H1 (cell line): ENCODE results near the gene ECEL1. TPM values are rescaled to one million over a fixed set of nuclear protein-coding genes. Genes with fewer than 3 reads are reported as not detected.

Experiments
- CTCF ChIA-PET: fragments of 300-600 bp; sonication (Branson Sonifier 250); formaldehyde crosslinking; loops from one replicate; lab custom pipeline; 2021; ENCODE audit not compliant: partially characterized antibody; lab: Charles Lee
- POLR2A ChIA-PET: fragments of 300-600 bp; sonication (Branson Sonifier 250); formaldehyde crosslinking; loops from one replicate; lab custom pipeline; 2021; ENCODE audit warnings: inconsistent platforms; ENCODE audit not compliant: partially characterized antibody; lab: Charles Lee
- DNase-seq, 2 experiments: peaks; one replicate each; pipeline versions ENCODE4 v3.0.0 to v3.0.0-alpha.2; 2010 to 2022; ENCODE audit warnings: low spot score in 2 of 2, low read depth in 1 of 2, mixed read lengths in 1 of 2
- FAIRE-seq: peaks from 2 replicates; lab custom pipeline; 2011; peaks lifted over from hg19 to GRCh38; lab: Jason Lieb, UNC
- H2AFZ ChIP-seq: 2 replicates; pipeline ENCODE4 v1.8.1; 2012; ENCODE audit warnings: low read length, inconsistent platforms
- H2AK5ac ChIP-seq: 2 replicates; pipeline ENCODE4 v1.6.1; 2013; ENCODE audit warnings: low read depth, low read length
- H2BK120ac ChIP-seq: replicated peaks from 2 replicates; pipeline ENCODE3; 2013; ENCODE audit warnings: low read depth, low read length, inconsistent platforms
- H2BK12ac ChIP-seq: 2 replicates; pipeline ENCODE4 v1.6.1; 2013; ENCODE audit warnings: low read depth, low read length
- H2BK15ac ChIP-seq: 2 replicates; pipeline ENCODE4 v1.6.1; 2013; ENCODE audit warnings: low read length
- H2BK20ac ChIP-seq: 2 replicates; pipeline ENCODE4 v1.6.1; 2013; ENCODE audit warnings: low read length
- H2BK5ac ChIP-seq: 2 replicates; pipeline ENCODE4 v1.6.1; 2013; ENCODE audit warnings: low read depth, low read length
- H3K14ac ChIP-seq: 2 replicates; pipeline ENCODE4 v1.6.1; 2013; ENCODE audit warnings: inconsistent platforms; ENCODE audit not compliant: insufficient read length
- H3K18ac ChIP-seq: 2 replicates; pipeline ENCODE4 v1.6.1; 2013; ENCODE audit warnings: low read length; ENCODE audit errors: extremely low read depth
- H3K23ac ChIP-seq: 2 replicates; pipeline ENCODE4 v1.6.1; 2013; ENCODE audit warnings: inconsistent platforms; ENCODE audit not compliant: insufficient read length
- H3K23me2 ChIP-seq: 2 replicates; pipeline ENCODE4 v1.6.1; 2013; ENCODE audit warnings: low read depth, low read length
- H3K27ac ChIP-seq: 2 replicates; pipeline ENCODE4 v1.6.1; 2011; ENCODE audit warnings: low read depth, low read length, inconsistent platforms
- H3K27me3 ChIP-seq, 4 experiments: replicated peaks in 1 of 4; 1 replicate in 1 of 4; 2 replicates in 3 of 4; pipeline versions ENCODE4 v1.6.1 to v1.8.1; 2011 to 2013; ENCODE audit warnings: low read length in 3 of 4, mild to moderate bottlenecking in 3 of 4, inconsistent platforms in 2 of 4, mixed read lengths in 2 of 4, moderate library complexity in 1 of 4; ENCODE audit not compliant: control insufficient read depth in 3 of 4, insufficient read depth in 3 of 4; ENCODE audit errors: extremely low read depth in 1 of 4
- H3K36me3 ChIP-seq, 4 experiments: 2 replicates each; pipeline versions ENCODE4 v1.6.1 to v1.8.1; 2011 to 2013; ENCODE audit warnings: mild to moderate bottlenecking in 4 of 4, low read length in 3 of 4, moderate library complexity in 2 of 4, control low read depth in 1 of 4, inconsistent platforms in 1 of 4; ENCODE audit not compliant: insufficient read depth in 4 of 4, control insufficient read depth in 2 of 4
- H3K4ac ChIP-seq: replicated peaks from 2 replicates; pipeline ENCODE3; 2013; ENCODE audit warnings: low read length, low read depth, mixed read lengths, inconsistent platforms; ENCODE audit not compliant: insufficient read length
- H3K4me1 ChIP-seq, 4 experiments: replicated peaks in 1 of 4; 1 replicate in 1 of 4; 2 replicates in 3 of 4; pipeline versions ENCODE4 v1.6.1 to v1.8.1; 2011 to 2013; ENCODE audit warnings: low read length in 3 of 4, inconsistent platforms in 2 of 4, mixed read lengths in 1 of 4; ENCODE audit not compliant: insufficient read depth in 4 of 4, control insufficient read depth in 3 of 4
- H3K4me2 ChIP-seq, 2 experiments: 2 replicates each; pipeline versions ENCODE4 v1.6.1 to v1.8.1; 2011 to 2013; ENCODE audit warnings: low read depth in 2 of 2, low read length in 2 of 2, control low read depth in 1 of 2, inconsistent platforms in 1 of 2, mild to moderate bottlenecking in 1 of 2; ENCODE audit not compliant: insufficient read depth in 1 of 2
- H3K4me3 ChIP-seq, 4 experiments: fragments of 200-600, 300-600 bp in 1 of 4; sonication (generic), shearing (Covaris generic), sonication (Bioruptor Twin) in 1 of 4; 2 replicates each; pipeline versions ENCODE4 v1.5.1 to v1.8.1; 2011 to 2016; ENCODE audit warnings: low read length in 4 of 4, low read depth in 3 of 4, control low read depth in 2 of 4, inconsistent platforms in 2 of 4, mild to moderate bottlenecking in 2 of 4, mixed read lengths in 1 of 4, moderate library complexity in 1 of 4; ENCODE audit not compliant: insufficient read depth in 2 of 4; ENCODE audit errors: extremely low read depth in 1 of 4
- H3K56ac ChIP-seq: replicated peaks from 2 replicates; pipeline ENCODE3; 2013; ENCODE audit warnings: low read depth, mild to moderate bottlenecking, mixed read lengths, low read length, inconsistent platforms; ENCODE audit not compliant: insufficient read length
- H3K79me1 ChIP-seq: 2 replicates; pipeline ENCODE4 v1.6.1; 2013; ENCODE audit warnings: low read depth, low read length, control low read depth
- H3K79me2 ChIP-seq, 2 experiments: 2 replicates each; pipeline versions ENCODE4 v1.6.1 to v1.8.1; 2012 to 2013; ENCODE audit warnings: low read length in 2 of 2, mild to moderate bottlenecking in 2 of 2, inconsistent platforms in 1 of 2; ENCODE audit not compliant: insufficient read depth in 2 of 2, control insufficient read depth in 1 of 2
- H3K9ac ChIP-seq, 4 experiments: replicated peaks in 1 of 4; 1 replicate in 1 of 4; 2 replicates in 3 of 4; pipeline versions ENCODE4 v1.6.1 to v1.8.1; 2011 to 2013; ENCODE audit warnings: low read depth in 3 of 4, low read length in 3 of 4, control low read depth in 2 of 4, mild to moderate bottlenecking in 2 of 4, moderate library complexity in 2 of 4, inconsistent platforms in 1 of 4; ENCODE audit errors: extremely low read depth in 1 of 4
- H3K9me3 ChIP-seq, 2 experiments: 2 replicates each; pipeline versions ENCODE4 v1.6.1 to v1.8.1; 2012 to 2013; ENCODE audit warnings: mild to moderate bottlenecking in 2 of 2, moderate library complexity in 2 of 2, control low read depth in 1 of 2, inconsistent platforms in 1 of 2, low read depth in 1 of 2, low read length in 1 of 2, mixed read lengths in 1 of 2; ENCODE audit not compliant: insufficient read depth in 2 of 2
- H4K20me1 ChIP-seq, 2 experiments: replicated peaks in 1 of 2; 2 replicates each; pipeline versions ENCODE3 to v1.8.1; 2011 to 2013; ENCODE audit warnings: inconsistent platforms in 2 of 2, low read length in 2 of 2, mild to moderate bottlenecking in 1 of 2; ENCODE audit not compliant: insufficient read depth in 2 of 2, control insufficient read depth in 1 of 2
- H4K5ac ChIP-seq: 2 replicates; pipeline ENCODE4 v1.6.1; 2013; ENCODE audit warnings: low read length, low read depth, mixed read lengths, inconsistent platforms; ENCODE audit not compliant: insufficient read length
- H4K8ac ChIP-seq: 2 replicates; pipeline ENCODE4 v1.8.0; 2013; ENCODE audit warnings: mild to moderate bottlenecking, moderate library complexity, low read length, inconsistent platforms; ENCODE audit not compliant: insufficient read depth; ENCODE audit errors: extremely low read depth
- H4K91ac ChIP-seq: replicated peaks from 2 replicates; pipeline ENCODE3; 2013; ENCODE audit warnings: low read length, mixed read lengths, inconsistent platforms; ENCODE audit not compliant: insufficient read length
- ASH2L ChIP-seq: fragments of 200-600, 300-600 bp; sonication (generic); IDR thresholded peaks from one replicate; pipeline ENCODE4 v1.7.1; 2017; ENCODE audit warnings: low read length
- CBX8 ChIP-seq: fragments of 300-800, 300-1000 bp; sonication (generic); IDR thresholded peaks from 2 replicates; pipeline ENCODE4 v1.7.1; 2016; ENCODE audit warnings: low read depth, low read length, borderline replicate concordance
- CTCF ChIP-seq, 3 experiments: IDR thresholded peaks; 1 replicate in 2 of 3; 2 replicates in 1 of 3; pipeline versions ENCODE4 v1.5.1 to v1.6.1; 2011; ENCODE audit warnings: low read length in 3 of 3, mild to moderate bottlenecking in 3 of 3, inconsistent platforms in 2 of 3, low read depth in 1 of 3, moderate library complexity in 1 of 3; ENCODE audit not compliant: insufficient read depth in 1 of 3; ENCODE audit errors: control extremely low read depth in 1 of 3
- EZH2 ChIP-seq: fragments of 200-600 bp; sonication (generic); IDR thresholded peaks from 2 replicates; pipeline ENCODE4 v1.7.1; 2012; ENCODE audit warnings: low read depth, mild to moderate bottlenecking, moderate library complexity, low read length, inconsistent platforms; ENCODE audit not compliant: severe bottlenecking
- FOSL1 ChIP-seq: IDR thresholded peaks from 2 replicates; pipeline ENCODE4 v1.6.1; 2011; ENCODE audit warnings: mild to moderate bottlenecking, low read depth, low read length, moderate library complexity; ENCODE audit not compliant: insufficient read depth
- JUN ChIP-seq: IDR thresholded peaks from 2 replicates; pipeline ENCODE4 v1.6.1; 2011; ENCODE audit warnings: low read depth, mild to moderate bottlenecking, improper control_type of control experiment, low read length
- POLR2AphosphoS5 ChIP-seq: IDR thresholded peaks from 2 replicates; pipeline ENCODE4 v1.6.1; 2011; ENCODE audit warnings: low read depth, low read length
- SAP30 ChIP-seq: fragments of 300-600 bp; sonication (generic); IDR thresholded peaks from 2 replicates; pipeline ENCODE4 v1.7.1; 2012; ENCODE audit warnings: low read length, moderate library complexity, mild to moderate bottlenecking, inconsistent platforms; ENCODE audit not compliant: insufficient read depth, insufficient replicate concordance
- SP4 ChIP-seq: IDR thresholded peaks from 2 replicates; pipeline ENCODE4 v1.6.1; 2012; ENCODE audit warnings: low read length, inconsistent platforms
- TAF1 ChIP-seq: IDR thresholded peaks from 2 replicates; pipeline ENCODE4 v1.6.1; 2011; ENCODE audit warnings: mild to moderate bottlenecking, low read depth, low read length
- TAF7 ChIP-seq: optimal IDR thresholded peaks from 2 replicates; pipeline ENCODE3; 2011; ENCODE audit warnings: low read depth, mild to moderate bottlenecking, inconsistent platforms, low read length, moderate library complexity, borderline replicate concordance
- TEAD4 ChIP-seq: IDR thresholded peaks from 2 replicates; pipeline ENCODE4 v1.6.1; 2012; ENCODE audit warnings: low read depth, low read length, inconsistent platforms, mixed read lengths
- WGBS, 2 experiments: shearing (Covaris generic) in 1 of 2; methylation state at CpG; one replicate each; pipeline versions ENCODE4 v1.1.6 to v1.1.7; 2013 to 2015; ENCODE audit warnings: low lambda C conversion rate in 2 of 2, mixed read lengths in 2 of 2, inconsistent platforms in 1 of 2, low coverage in 1 of 2, missing lambda C conversion rate in 1 of 2; ENCODE audit not compliant: insufficient replicate concordance in 2 of 2, insufficient coverage in 1 of 2, insufficient read length in 1 of 2; ENCODE audit errors: extremely low coverage in 1 of 2, missing lambda C conversion rate in 1 of 2; 5-methylcytosine and 5-hydroxymethylcytosine counted together
- polyA plus RNA-seq, 7 experiments: library from polyadenylated mRNA; depleted of rRNA in 3 of 7; stranded (reverse) in 5 of 7; unstranded in 2 of 7; fragments of >200 nt in 5 of 7; fragments of 200-250 nt in 2 of 7; gene quantifications; 1 replicate in 5 of 7; 2 replicates in 1 of 7; 4 replicates in 1 of 7; pipeline versions ENCODE4 v1.2.1 to v1.2.3, GENCODE V29; 2011 to 2013; ENCODE audit warnings: missing spikeins in 2 of 7, mixed read lengths in 2 of 7
- total RNA-seq: library from RNA; stranded (reverse); fragmentation: NEBNext Ultra II Directional; extraction: Animal tissue kit (Norgen Biotek cat#: 25700); gene quantifications from 2 replicates; pipeline ENCODE4 v1.2.1, GENCODE V29; 2021

The ECEL1 gene
- total and polyA plus RNA-seq, 2 of the 8 experiments (the other 6 are each of a cell fraction or from before 2014, with no cell fraction given) = 7.7 to 20.2 TPM

GRCh38 chr2:232465061-232465460, 22.6 kb downstream of the ECEL1 start:
- H2AK5ac ChIP-seq = no peak overlapping the region
- no peak for FAIRE-seq
- no peak overlapping the region for H2BK5ac ChIP-seq
- WGBS, 2 experiments = 88% methylated on average over 6 of the region's 6 CpGs; no CpG with 5 or more reads in 1 of the 2 experiments
- no peaks in the 10 kb centered on the region for H3K4me1 ChIP-seq
- no peak overlapping the region for H3K23ac ChIP-seq
- no peak for DNase-seq
- H2BK20ac ChIP-seq = no peak overlapping the region
- no peaks in the 10 kb centered on the region for H3K79me1 ChIP-seq
- ChIA-PET POLR2A (interaction anchor here (0.8 to 1.4 kb wide), 2 partner anchors 11 to 612 kb away, joined by 3 read pairs; no protein-coding TSS in a partner anchor), CTCF (interaction anchor here (0.5 to 7.9 kb wide), 20 partner anchors 9 to 386 kb away, joined by 3 to 66 read pairs (median 4); partner anchors contain the start of genes ALPI, CHRNG and PRSS56)
- no peak overlapping the region; the same call in 1 of the 2 replicates for H4K8ac ChIP-seq
- no peaks in the 10 kb centered on the region for H3K23me2 ChIP-seq
- H3K27ac ChIP-seq = no peak overlapping the region
- H3K4me2 ChIP-seq = no peak overlapping the region
- no peak overlapping the region for H3K14ac ChIP-seq
- H2AFZ ChIP-seq = no peak overlapping the region
- no peak overlapping the region for H3K56ac ChIP-seq
- H4K5ac ChIP-seq = no peak overlapping the region
- H2BK12ac ChIP-seq = no peak overlapping the region
- H3K18ac ChIP-seq = no peak overlapping the region
- H3K4ac ChIP-seq = no peak overlapping the region
- no peak overlapping the region for H3K4me3 ChIP-seq
- no peak overlapping the region for H2BK15ac ChIP-seq
- no peaks in the 10 kb centered on the region for H3K79me2 ChIP-seq
- H4K20me1 ChIP-seq = no peaks in the 10 kb centered on the region
- H4K91ac ChIP-seq = no peak overlapping the region
- no peak overlapping the region for H2BK120ac ChIP-seq
- no peak overlapping the region for H3K9ac ChIP-seq
- H3K27me3 ChIP-seq = no peaks in the 10 kb centered on the region
- H3K9me3 ChIP-seq = no peaks in the 10 kb centered on the region
- no peaks in the 10 kb centered on the region for H3K36me3 ChIP-seq
- no peak for TF ChIP-seq SAP30
- no peak for TF ChIP-seq CBX8
- TF ChIP-seq FOSL1 = no peak
- TF ChIP-seq CTCF (IDR thresholded peaks at IDR 0.05; ENCODE audit: control extremely low read depth in 1 of 3, insufficient read depth in 1 of 3, low read depth in 1 of 3, low read length in 3 of 3) = no peak
- TF ChIP-seq ASH2L = no peak
- no peak for TF ChIP-seq POLR2AphosphoS5
- no peak for TF ChIP-seq TEAD4
- no peak for TF ChIP-seq EZH2
- TF ChIP-seq TAF1 = no peak
- TF ChIP-seq TAF7 = no peak
- no peak for TF ChIP-seq SP4
- TF ChIP-seq JUN = no peak
